IMR-90 (cell line): Measurements from ENCODE around the gene S100A5. TPM values are rescaled to one million over a fixed set of nuclear protein-coding genes. Genes with fewer than 3 reads are reported as not detected.

Experiments used
- ATAC-seq: fragments of 200-7000 bp; cut with Tn5 transposase; 2 replicates; pipeline ENCODE4 v1.9.1; 2020; ENCODE audit warnings: low read depth, mild to moderate bottlenecking, moderate library complexity
- BruUV-seq: library from RNA; stranded (reverse); fragments of 400-500 nt; replicated peaks from 2 replicates; lab custom pipeline; 2021; lab: Mats Ljungman, UMichigan
- CTCF ChIA-PET: fragments of 300-600 bp; formaldehyde crosslinking; extraction: SDS; loops from one replicate; lab custom pipeline; 2021; ENCODE audit warnings: antibody characterized with exemption; lab: Yijun Ruan, JAX
- POLR2A ChIA-PET: fragments of 300-600 bp; sonication (Branson Sonifier 250); formaldehyde crosslinking; loops from one replicate; lab custom pipeline; 2022; ENCODE audit warnings: antibody characterized with exemption; ENCODE audit not compliant: unreplicated experiment; lab: Charles Lee
- DNase-seq: peaks from one replicate; pipeline ENCODE4 v3.0.0; 2013
- H2AFZ ChIP-seq: replicated peaks from 2 replicates; pipeline ENCODE3; 2013; ENCODE audit warnings: low read length, mild to moderate bottlenecking; ENCODE audit not compliant: poor library complexity
- H2AK5ac ChIP-seq: 2 replicates; pipeline ENCODE4 v1.6.1; 2013; ENCODE audit warnings: low read depth, low read length, inconsistent platforms
- H2AK9ac ChIP-seq: replicated peaks from 2 replicates; pipeline ENCODE3; 2013; ENCODE audit warnings: mild to moderate bottlenecking, low read depth, low read length, moderate library complexity; ENCODE audit not compliant: poor library complexity
- H2BK120ac ChIP-seq: 2 replicates; pipeline ENCODE4 v1.6.1; 2013; ENCODE audit warnings: low read depth, low read length, inconsistent platforms
- H2BK15ac ChIP-seq: 3 replicates; pipeline ENCODE4 v1.6.1; 2013; ENCODE audit warnings: low read depth, low read length, inconsistent platforms
- H2BK20ac ChIP-seq: 2 replicates; pipeline ENCODE4 v1.6.1; 2013; ENCODE audit warnings: low read depth, mild to moderate bottlenecking, inconsistent platforms, low read length, moderate library complexity
- H2BK5ac ChIP-seq: 2 replicates; pipeline ENCODE4 v1.6.1; 2013; ENCODE audit warnings: mild to moderate bottlenecking, low read depth, low read length, inconsistent platforms; ENCODE audit not compliant: poor library complexity, severe bottlenecking
- H3K14ac ChIP-seq: replicated peaks from 2 replicates; pipeline ENCODE4 v1.6.1; 2013; ENCODE audit warnings: low read depth, low read length, inconsistent platforms
- H3K18ac ChIP-seq: 2 replicates; pipeline ENCODE4 v1.6.1; 2013; ENCODE audit warnings: low read depth, low read length, control low read depth
- H3K23ac ChIP-seq: 2 replicates; pipeline ENCODE4 v1.6.1; 2013; ENCODE audit warnings: low read depth, low read length, inconsistent platforms
- H3K27ac ChIP-seq: 2 replicates; pipeline ENCODE4 v1.5.1; 2013; ENCODE audit warnings: mild to moderate bottlenecking, control low read depth, low read length; ENCODE audit not compliant: insufficient read depth
- H3K27me3 ChIP-seq: 2 replicates; pipeline ENCODE4 v1.6.1; 2013; ENCODE audit warnings: low read length; ENCODE audit not compliant: control insufficient read depth, insufficient read depth
- H3K36me3 ChIP-seq: 2 replicates; pipeline ENCODE4 v1.6.1; 2013; ENCODE audit warnings: low read length, mixed read lengths; ENCODE audit not compliant: control insufficient read depth, insufficient read depth
- H3K4ac ChIP-seq: 2 replicates; pipeline ENCODE4 v1.6.1; 2013; ENCODE audit warnings: low read depth, low read length, inconsistent platforms
- H3K4me1 ChIP-seq: 2 replicates; pipeline ENCODE4 v1.6.1; 2013; ENCODE audit warnings: low read length, mixed read lengths; ENCODE audit not compliant: control insufficient read depth, insufficient read depth
- H3K4me2 ChIP-seq: 2 replicates; pipeline ENCODE4 v1.6.1; 2013; ENCODE audit warnings: low read depth, mild to moderate bottlenecking, control low read depth, low read length, moderate library complexity
- H3K4me3 ChIP-seq: 2 replicates; pipeline ENCODE4 v1.5.1; 2013; ENCODE audit warnings: low read depth, mild to moderate bottlenecking, control low read depth, low read length, moderate library complexity; ENCODE audit not compliant: insufficient read depth
- H3K56ac ChIP-seq: 2 replicates; pipeline ENCODE4 v1.6.1; 2013; ENCODE audit warnings: low read length, inconsistent platforms; ENCODE audit not compliant: insufficient read depth; ENCODE audit errors: extremely low read depth
- H3K79me1 ChIP-seq, 2 experiments: 2 replicates each; pipeline ENCODE4 v1.6.1; 2013; ENCODE audit warnings: low read length in 2 of 2, inconsistent platforms in 1 of 2, low read depth in 1 of 2
- H3K9ac ChIP-seq: 2 replicates; pipeline ENCODE4 v1.6.1; 2013; ENCODE audit warnings: low read depth, low read length, control low read depth
- H3K9me1 ChIP-seq: 2 replicates; pipeline ENCODE4 v1.6.1; 2013; ENCODE audit warnings: low read length, inconsistent platforms; ENCODE audit not compliant: insufficient read depth
- H3K9me3 ChIP-seq: 2 replicates; pipeline ENCODE4 v1.6.1; 2013; ENCODE audit warnings: low read length; ENCODE audit not compliant: control insufficient read depth, insufficient read depth
- H4K20me1 ChIP-seq: 2 replicates; pipeline ENCODE4 v1.6.1; 2013; ENCODE audit warnings: low read length, inconsistent platforms; ENCODE audit not compliant: insufficient read depth
- H4K5ac ChIP-seq: 2 replicates; pipeline ENCODE4 v1.6.1; 2013; ENCODE audit warnings: mild to moderate bottlenecking, low read depth, low read length, control low read depth
- H4K8ac ChIP-seq, 2 experiments: 2 replicates each; pipeline ENCODE4 v1.6.1; 2013; ENCODE audit warnings: low read depth in 2 of 2, low read length in 2 of 2, control low read depth in 1 of 2, inconsistent platforms in 1 of 2
- H4K91ac ChIP-seq: 2 replicates; pipeline ENCODE4 v1.6.1; 2013; ENCODE audit warnings: low read depth, low read length, inconsistent platforms; ENCODE audit not compliant: insufficient read depth
- BHLHE40 ChIP-seq: fragments of 150-350 bp; IDR thresholded peaks from 2 replicates; pipeline ENCODE4 v1.6.1; 2016; ENCODE audit warnings: mild to moderate bottlenecking, low read depth, low read length
- ELK1 ChIP-seq: fragments of 150-350 bp; IDR thresholded peaks from 2 replicates; pipeline ENCODE4 v1.6.1; 2016; ENCODE audit warnings: low read depth, mild to moderate bottlenecking, low read length, moderate library complexity, borderline replicate concordance
- FOS ChIP-seq: fragments of 150-350 bp; IDR thresholded peaks from 2 replicates; pipeline ENCODE4 v1.6.1; 2016; ENCODE audit warnings: low read depth, low read length
- MAFK ChIP-seq: IDR thresholded peaks from 2 replicates; pipeline ENCODE4 v1.6.1; 2012; ENCODE audit warnings: low read depth, low read length, improper control_type of control experiment
- MAZ ChIP-seq: IDR thresholded peaks from 2 replicates; pipeline ENCODE4 v1.6.1; 2012; ENCODE audit warnings: low read depth, mild to moderate bottlenecking, low read length, improper control_type of control experiment, moderate library complexity, borderline replicate concordance
- MXI1 ChIP-seq: IDR thresholded peaks from 2 replicates; pipeline ENCODE4 v1.6.1; 2012; ENCODE audit warnings: low read depth, mild to moderate bottlenecking, low read length, moderate library complexity, borderline replicate concordance
- POLR2A ChIP-seq: IDR thresholded peaks from 2 replicates; pipeline ENCODE4 v1.6.1; 2012; ENCODE audit warnings: mild to moderate bottlenecking, low read depth, low read length
- RAD21 ChIP-seq: IDR thresholded peaks from 2 replicates; pipeline ENCODE4 v1.6.1; 2012; ENCODE audit warnings: low read length, improper control_type of control experiment
- WGBS, 2 experiments: methylation state at CpG; one replicate each; pipeline versions ENCODE4 v1.1.5 to v1.1.7; 2013; ENCODE audit warnings: missing lambda C conversion rate in 2 of 2; ENCODE audit not compliant: insufficient read length in 1 of 2; ENCODE audit errors: extremely low coverage in 2 of 2; 5-methylcytosine and 5-hydroxymethylcytosine counted together
- dilution Hi-C: fragments of 300-500 bp; cut with HindIII; formaldehyde crosslinking; loops from one replicate; pipeline ENCODE4 v1.14.3; 2018; ENCODE audit warnings: low sequenced_read_pairs; ENCODE audit not compliant: unreplicated experiment
- in situ Hi-C: fragments of 300-500 bp; cut with MboI; formaldehyde crosslinking; loops from 3 replicates; pipeline ENCODE4 v1.14.3; 2019; ENCODE audit warnings: low sequenced_read_pairs, inconsistent platforms, mixed read lengths
- intact Hi-C: fragments of 100-400 bp; cut with micrococcal nuclease; formaldehyde crosslinking; loops from 2 replicates; pipeline ENCODE4 v1.10.0; 2022
- polyA plus RNA-seq, 3 experiments: library from polyadenylated mRNA; depleted of rRNA; stranded (reverse); fragments of >200 nt; gene quantifications; 2 replicates each; pipeline ENCODE4 v1.2.3, GENCODE V29; 2012; ENCODE audit warnings: low replicate concordance in 1 of 3
- total RNA-seq: library from RNA; depleted of rRNA; stranded (reverse); fragments of >200 nt; gene quantifications from 2 replicates; pipeline ENCODE4 v1.2.3, GENCODE V29; 2012

S100A5 gene
- total and polyA plus RNA-seq, 2 of the 4 experiments (the other 2 are of a cell fraction), result 0.27 TPM; not detected in 1

- CTCF ChIA-PET, result interaction anchor here (0.5 to 1.5 kb wide), 2 partner anchors 31 to 213 kb away, joined by 3 to 13 read pairs; no protein-coding TSS in a partner anchor
- Histone ChIP-seq H3K9me1 (peaks cover 28% of the 10 kb centered on the region), H3K79me1 (peaks cover 4 to 49% of the 10 kb centered on the region in 2 experiments; a peak in 3 of 4 replicates), H4K8ac (peak within 1 kb of the TSS; percentile 97 to 100), H3K27ac (peak within 1 kb of the TSS; percentile 94), H2BK20ac (peak within 1 kb of the TSS; percentile 100), H4K5ac (peak within 1 kb of the TSS; percentile 99), H2AK9ac (peak within 1 kb of the TSS; percentile 100), H2BK5ac (peak within 1 kb of the TSS; percentile 98), H3K4me3 (no peak within 1 kb of the TSS), H3K27me3 (no peaks in the 10 kb centered on the region), H3K56ac (peak within 1 kb of the TSS; percentile 99), H3K14ac (peak within 1 kb of the TSS; percentile 100), H3K18ac (peak within 1 kb of the TSS; percentile 98), H2BK120ac (peak within 1 kb of the TSS; percentile 100), H4K91ac (peak within 1 kb of the TSS; percentile 100), H3K9me3 (no peaks in the 10 kb centered on the region), H3K36me3 (no peaks in the 10 kb centered on the region), H4K20me1 (no peaks in the 10 kb centered on the region), H2AK5ac (peak within 1 kb of the TSS; percentile 100), H3K4ac (peak within 1 kb of the TSS; percentile 100), H3K9ac (peak within 1 kb of the TSS; percentile 66), H3K4me1 (peaks cover 31% of the 10 kb centered on the region), H3K23ac (peak within 1 kb of the TSS; percentile 100), H2BK15ac (peak within 1 kb of the TSS; percentile 99), H2AFZ (peak within 1 kb of the TSS; percentile 90), H3K4me2 (peak within 1 kb of the TSS; percentile 53)
- intact Hi-C loops, result loop anchor here (2.0 kb wide), 1 partner anchor 17 kb away; the partner anchor contains the start of gene S100A3
- POLR2A ChIA-PET, result interaction anchor here (0.5 to 1.6 kb wide), 10 partner anchors 11 to 154 kb away, joined by 3 to 34 read pairs (median 4); partner anchors contain the start of genes S100A13, S100A5 and S100A6
- ATAC-seq, result peak; percentile 62
- dilution Hi-C loops, result no loop called here
- 0% methylated on average over 3 of the region's 8 CpGs; no CpG with 5 or more reads in 1 of the 2 experiments for WGBS, 2 experiments
- peak; percentile 97 for DNase-seq
- peak; percentile 74; the same call in 1 of the 2 replicates for TF ChIP-seq MXI1
- TF ChIP-seq POLR2A, result peak; percentile 62
- peak; percentile 86 for TF ChIP-seq FOS
- TF ChIP-seq ELK1, result no peak
- TF ChIP-seq MAZ, result peak; percentile 54; the same call in 1 of the 2 replicates
- TF ChIP-seq BHLHE40, result peak; percentile 65
- TF ChIP-seq MAFK, result no peak
- TF ChIP-seq RAD21, result no peak
- in situ Hi-C loops, result loop anchor here (5.0 to 10.0 kb wide), 2 partner anchors 33 to 51 kb away; no protein-coding TSS in a partner anchor
- BruUV-seq, result no TSS peak
Measured at GRCh38 chr1:153565529-153566374, 25.0 kb upstream of the S100A5 start, which contains the start of gene S100A2. Gene S100A2, minus strand, starts transcription at chr1:153565844. Its CDS starts 1,967 bp downstream, at chr1:153563877.
